GM23338 (cell line): ENCODE measurements around the gene CRYZL1. TPM values are rescaled to one million over a fixed set of nuclear protein-coding genes. Genes with fewer than 3 reads are reported as not detected.
"Not testable (repeated sequence)": the region's sequence is repeated elsewhere in the genome, so short reads cannot be mapped to it uniquely, and the experiment has no call there.

ENCODE experiments used
- ATAC-seq: fragments of 200-7000 bp; cut with Tn5 transposase; 3 replicates; pipeline ENCODE4 v1.9.1; 2020
- DNase-seq: peaks from one replicate; pipeline ENCODE4 v3.0.0-alpha.2; 2015; ENCODE audit warnings: low spot score
- H2AFZ ChIP-seq: fragments of 200-600 bp; sonication (generic); 2 replicates; pipeline ENCODE4 v1.8.0; 2016; ENCODE audit warnings: antibody characterized with exemption, mild to moderate bottlenecking, moderate library complexity
- H3F3A ChIP-seq: fragments of 200-600 bp; sonication (generic); replicated peaks from 2 replicates; pipeline ENCODE4 v1.8.0; 2017; ENCODE audit warnings: antibody characterized with exemption, mixed run types, low read depth
- H3K27ac ChIP-seq: fragments of 200-600 bp; sonication (generic); 2 replicates; pipeline ENCODE4 v1.6.1; 2016; ENCODE audit warnings: low read depth
- H3K27me3 ChIP-seq: fragments of 200-600 bp; sonication (generic); 2 replicates; pipeline ENCODE4 v1.8.0; 2016; ENCODE audit warnings: mild to moderate bottlenecking, mixed run types, moderate library complexity; ENCODE audit not compliant: insufficient read depth
- H3K36me3 ChIP-seq: fragments of 200-600 bp; sonication (generic); 2 replicates; pipeline ENCODE4 v1.8.0; 2016; ENCODE audit warnings: mild to moderate bottlenecking; ENCODE audit not compliant: insufficient read depth
- H3K4me1 ChIP-seq: fragments of 200-600 bp; sonication (generic); 2 replicates; pipeline ENCODE4 v1.8.0; 2016; ENCODE audit warnings: mild to moderate bottlenecking, moderate library complexity; ENCODE audit not compliant: insufficient read depth
- H3K4me2 ChIP-seq: fragments of 200-600 bp; sonication (generic); 2 replicates; pipeline ENCODE4 v1.7.1; 2017; ENCODE audit warnings: mixed run types
- H3K4me3 ChIP-seq: fragments of 200-600 bp; sonication (generic); 2 replicates; pipeline ENCODE4 v1.6.1; 2016; ENCODE audit warnings: mixed run types
- H3K79me2 ChIP-seq: fragments of 200-600 bp; sonication (generic); replicated peaks from 2 replicates; pipeline ENCODE4 v1.8.0; 2017; ENCODE audit warnings: mild to moderate bottlenecking; ENCODE audit not compliant: insufficient read depth
- H3K9me2 ChIP-seq: fragments of 200-600 bp; sonication (generic); 2 replicates; pipeline ENCODE4 v1.8.0; 2017; ENCODE audit not compliant: insufficient read depth
- H4K20me1 ChIP-seq: fragments of 200-600 bp; sonication (generic); replicated peaks from 2 replicates; pipeline ENCODE4 v1.8.0; 2017; ENCODE audit warnings: mild to moderate bottlenecking; ENCODE audit not compliant: insufficient read depth
- H3K27ac Mint-ChIP-seq: 2 replicates; pipeline ENCODE4 v1.8.0; 2020; ENCODE audit warnings: inconsistent platforms, mild to moderate bottlenecking, moderate library complexity, mixed read lengths
- H3K27me3 Mint-ChIP-seq: 3 replicates; pipeline ENCODE4 v1.8.0; 2022; ENCODE audit warnings: low read depth, mild to moderate bottlenecking, moderate library complexity, mixed read lengths, inconsistent platforms; ENCODE audit not compliant: insufficient read depth, poor library complexity
- H3K36me3 Mint-ChIP-seq: 3 replicates; pipeline ENCODE4 v1.8.0; 2021; ENCODE audit warnings: low read depth, mild to moderate bottlenecking, inconsistent platforms, moderate library complexity, mixed read lengths
- H3K4me1 Mint-ChIP-seq: 3 replicates; pipeline ENCODE4 v1.8.0; 2020; ENCODE audit warnings: mild to moderate bottlenecking, inconsistent platforms, mixed read lengths
- H3K4me3 Mint-ChIP-seq: 3 replicates; pipeline ENCODE4 v1.8.0; 2021; ENCODE audit warnings: moderate library complexity, mild to moderate bottlenecking, inconsistent platforms, mixed read lengths
- H3K9me3 Mint-ChIP-seq: 3 replicates; pipeline ENCODE4 v1.8.0; 2020; ENCODE audit warnings: moderate library complexity, mild to moderate bottlenecking, inconsistent platforms, mixed read lengths
- CTCF ChIP-seq, 2 experiments: fragments of 200-600 bp in 1 of 2; sonication (generic) in 1 of 2; conservative IDR thresholded peaks; 2 replicates each; pipeline versions ENCODE4 v1.5.1 to v1.6.1; 2016 to 2017; ENCODE audit warnings: antibody characterized with exemption in 2 of 2, low read depth in 2 of 2, mild to moderate bottlenecking in 2 of 2, moderate library complexity in 1 of 2
- ETS1 ChIP-seq: IDR thresholded peaks from 2 replicates; pipeline ENCODE4 v1.6.1; 2016; ENCODE audit warnings: antibody characterized with exemption
- EZH2 ChIP-seq: fragments of 200-600 bp; sonication (generic); IDR thresholded peaks from one replicate; pipeline ENCODE4 v1.8.0; 2017; ENCODE audit warnings: antibody characterized with exemption, mild to moderate bottlenecking, low read depth; ENCODE audit not compliant: unreplicated experiment
- POLR2AphosphoS5 ChIP-seq: IDR thresholded peaks from 2 replicates; pipeline ENCODE4 v1.6.1; 2016; ENCODE audit warnings: antibody characterized with exemption, low read depth
- ZNF331 ChIP-seq: fragments of 250-450 bp; sonication (Bioruptor Pico); IDR thresholded peaks from 2 replicates; pipeline ENCODE4 v1.5.0; 2020; ENCODE audit warnings: low read depth, mild to moderate bottlenecking, moderate library complexity
- ZNF462 ChIP-seq: fragments of 250-450 bp; sonication (Bioruptor Pico); IDR thresholded peaks from 2 replicates; pipeline ENCODE4 v1.5.0; 2020; ENCODE audit warnings: mild to moderate bottlenecking, moderate library complexity
- polyA plus RNA-seq: library from polyadenylated mRNA; unstranded; fragments of >200 nt; fragmentation: Nextera tagmentation; extraction: Ambion mirVana; gene quantifications from 2 replicates; pipeline ENCODE4 v1.2.1, GENCODE V29; 2016
- total RNA-seq: library from RNA; depleted of rRNA; stranded (reverse); fragments of >200 nt; shearing (Covaris generic); gene quantifications from 2 replicates; pipeline ENCODE4 v1.2.3, GENCODE V29; 2014

CRYZL1 gene
- total and polyA plus RNA-seq, 2 experiments from 2014 or later, result 23.8 to 40.5 TPM

- no peak for TF ChIP-seq CTCF (conservative IDR thresholded peaks at IDR 0.05; ENCODE audit: low read depth in 2 of 2)
- no peak for TF ChIP-seq POLR2AphosphoS5
- TF ChIP-seq ETS1, result no peak
Observed at GRCh38 chr21:33578214-33578613, 63.3 kb downstream of the CRYZL1 start (continued).

GRCh38 chr21:33576741-33577141, 64.8 kb downstream of the CRYZL1 start:
- H3K27ac Mint-ChIP-seq, result 0 out of 2 replicates have a peak overlapping the region, but pooled peaks have one; percentile 21
- not testable (repeated sequence) for DNase-seq, H3K4me1 Mint-ChIP-seq, H3K4me3 ChIP-seq, H3K9me3 Mint-ChIP-seq, H3F3A ChIP-seq, H3K27ac ChIP-seq, H4K20me1 ChIP-seq, H3K27me3 Mint-ChIP-seq, H3K9me2 ChIP-seq, ATAC-seq, H3K79me2 ChIP-seq, H3K4me1 ChIP-seq, H3K4me2 ChIP-seq, H2AFZ ChIP-seq, H3K4me3 Mint-ChIP-seq, H3K27me3 ChIP-seq
- peaks cover 63% of the 10 kb centered on the region for H3K36me3 Mint-ChIP-seq
- H3K36me3 ChIP-seq, result peaks cover 27% of the 10 kb centered on the region

GRCh38 chr21:33572350-33572749, 69.2 kb downstream of the CRYZL1 start:
- Mint-ChIP-seq H3K27ac (no peak overlapping the region), H3K4me1 (no peaks in the 10 kb centered on the region), H3K9me3 (no peaks in the 10 kb centered on the region), H3K4me3 (no peak overlapping the region), H3K36me3 (peaks cover 76% of the 10 kb centered on the region), H3K27me3 (no peaks in the 10 kb centered on the region)
- peaks cover 18% of the 10 kb centered on the region for H4K20me1 ChIP-seq
- H2AFZ ChIP-seq, result no peak overlapping the region
- no peaks in the 10 kb centered on the region for H3K27me3 ChIP-seq
- H3K4me1 ChIP-seq, result no peaks in the 10 kb centered on the region
- no peaks in the 10 kb centered on the region for H3K9me2 ChIP-seq
- peaks cover 6% of the 10 kb centered on the region; the same call in 1 of the 2 replicates for H3F3A ChIP-seq
- H3K36me3 ChIP-seq, result peaks cover 47% of the 10 kb centered on the region
- ATAC-seq (no peak), DNase-seq (no peak)
- H3K4me3 ChIP-seq, result no peak overlapping the region
- no peak overlapping the region for H3K4me2 ChIP-seq
- H3K79me2 ChIP-seq, result no peaks in the 10 kb centered on the region; the same call in 1 of the 2 replicates
- H3K27ac ChIP-seq, result no peak overlapping the region
- TF ChIP-seq CTCF (conservative IDR thresholded peaks at IDR 0.05; ENCODE audit: low read depth in 2 of 2) (no peak), ZNF331 (CRISPR knock-in tag) (no peak), ETS1 (no peak), EZH2 (no peak), POLR2AphosphoS5 (no peak), ZNF462 (CRISPR knock-in tag) (no peak)
